Measurements from ENCODE around the gene RMDN2. TPM values are rescaled to one million over a fixed set of nuclear protein-coding genes. Genes with fewer than 3 reads are reported as not detected.

The RMDN2 gene
- total and polyA plus RNA-seq, 5 donors from 2014 or later: 1.3 to 3.2 (median 1.7) TPM

DNA sequence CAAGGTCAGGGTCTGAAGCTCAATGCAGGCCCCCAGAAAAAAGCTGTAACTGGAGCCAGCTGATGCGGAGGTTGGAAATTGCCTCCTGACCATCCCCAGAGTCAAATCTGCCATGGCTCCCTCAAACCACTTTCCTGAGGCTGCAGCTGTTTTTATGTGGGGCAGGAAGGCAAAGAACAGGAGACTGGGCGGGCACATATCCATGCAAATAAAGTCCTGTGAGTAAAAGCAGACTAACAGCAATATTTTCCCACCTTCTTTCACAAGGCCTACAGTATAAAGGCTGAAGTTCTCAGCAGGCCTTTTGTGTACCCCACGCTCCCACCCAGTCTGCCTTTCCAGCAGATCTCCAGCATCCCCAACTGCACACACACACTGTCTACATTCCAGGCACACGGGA is 103.7 kb downstream of the RMDN2 start:
- no peak overlapping the region for H3K27ac ChIP-seq (ENCODE audit: insufficient read depth, low read length, poor library complexity, severe bottlenecking)
- H3K4me3 ChIP-seq (ENCODE audit: low read depth, low read length): no peak overlapping the region
- no peaks in the 10 kb centered on the region for H3K36me3 Mint-ChIP-seq
- H3K27me3 Mint-ChIP-seq: peaks cover 32% of the 10 kb centered on the region
- H3K9me3 ChIP-seq (ENCODE audit: control insufficient read depth in 2 of 2, low read length in 2 of 2): no peaks in the 10 kb centered on the region
- no peak overlapping the region for H3K27ac Mint-ChIP-seq
- H3K4me3 Mint-ChIP-seq: no peak overlapping the region
- H3K4me1 Mint-ChIP-seq: peaks cover 0 to 5% (median 0%) of the 10 kb centered on the region in 4 donors
- ATAC-seq (ENCODE audit: low read depth in 2 of 2): no peak
- H3K36me3 ChIP-seq (ENCODE audit: control insufficient read depth, insufficient read depth, low read length): no peaks in the 10 kb centered on the region
- H3K27me3 ChIP-seq (ENCODE audit: control insufficient read depth, insufficient read depth, low read length): peaks cover 13% of the 10 kb centered on the region
- DNase-seq: no peak
- H3K9me3 Mint-ChIP-seq: no peaks in the 10 kb centered on the region
- H3K4me1 ChIP-seq (ENCODE audit: control insufficient read depth, insufficient read depth, low read length, poor library complexity, severe bottlenecking): no peaks in the 10 kb centered on the region

GRCh38 chr2:38029512-38029911 is 104.4 kb downstream of the RMDN2 start:
- no peak overlapping the region for H3K27ac Mint-ChIP-seq
- ATAC-seq (ENCODE audit: low read depth in 2 of 2) (no peak), DNase-seq (no peak)
- H3K4me1 Mint-ChIP-seq: peaks cover 0 to 5% (median 0%) of the 10 kb centered on the region in 4 donors
- Histone ChIP-seq H3K27ac (ENCODE audit: insufficient read depth, low read length, poor library complexity, severe bottlenecking) (no peak overlapping the region), H3K9me3 (ENCODE audit: control insufficient read depth in 2 of 2, low read length in 2 of 2) (no peaks in the 10 kb centered on the region), H3K4me1 (ENCODE audit: control insufficient read depth, insufficient read depth, low read length, poor library complexity, severe bottlenecking) (no peaks in the 10 kb centered on the region), H3K27me3 (ENCODE audit: control insufficient read depth, insufficient read depth, low read length) (peaks cover 15% of the 10 kb centered on the region), H3K4me3 (ENCODE audit: low read depth, low read length) (no peak overlapping the region), H3K36me3 (ENCODE audit: control insufficient read depth, insufficient read depth, low read length) (no peaks in the 10 kb centered on the region)
- no peaks in the 10 kb centered on the region for H3K36me3 Mint-ChIP-seq
- H3K27me3 Mint-ChIP-seq: peaks cover 27% of the 10 kb centered on the region
- H3K4me3 Mint-ChIP-seq: no peak overlapping the region
- no peaks in the 10 kb centered on the region for H3K9me3 Mint-ChIP-seq

DNA sequence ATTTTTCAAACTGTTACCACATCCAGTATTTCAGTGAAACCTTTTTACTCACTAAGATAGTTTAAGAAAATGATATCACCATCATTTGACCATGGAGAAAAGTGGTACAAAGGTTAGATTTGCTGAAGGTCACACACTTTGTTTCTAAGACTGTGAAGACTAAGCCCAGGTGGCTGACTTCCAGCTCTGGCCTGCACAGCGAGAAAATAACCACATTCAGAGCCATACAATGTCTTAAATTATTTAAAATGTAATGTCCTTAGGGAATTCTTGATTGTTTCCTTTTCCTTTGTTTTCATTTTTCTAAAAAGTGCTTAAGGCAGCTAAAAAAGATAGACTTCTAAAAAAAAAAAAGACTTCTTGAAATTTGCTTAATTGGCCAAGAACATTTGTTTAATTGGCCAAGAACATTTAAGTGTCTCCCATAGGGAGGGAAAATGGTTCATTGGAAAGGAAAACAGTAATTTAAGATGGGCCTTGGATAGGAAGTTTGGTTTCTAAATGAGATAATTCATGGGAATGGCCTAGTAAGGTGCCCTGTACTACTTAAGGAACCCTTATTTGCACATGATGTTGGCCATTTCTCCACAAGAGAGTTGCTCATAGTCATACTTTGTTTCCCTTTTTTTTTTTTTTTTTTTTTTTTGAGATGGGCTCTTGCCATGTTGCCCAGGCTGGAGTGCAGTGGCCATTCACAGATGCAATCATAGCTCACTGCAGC is 105.7 kb downstream of the RMDN2 start:
- Histone ChIP-seq H3K27ac (ENCODE audit: insufficient read depth, low read length, poor library complexity, severe bottlenecking) (no peak overlapping the region), H3K9me3 (ENCODE audit: control insufficient read depth in 2 of 2, low read length in 2 of 2) (no peaks in the 10 kb centered on the region), H3K27me3 (ENCODE audit: control insufficient read depth, insufficient read depth, low read length) (peaks cover 19% of the 10 kb centered on the region), H3K36me3 (ENCODE audit: control insufficient read depth, insufficient read depth, low read length) (no peaks in the 10 kb centered on the region), H3K4me1 (ENCODE audit: control insufficient read depth, insufficient read depth, low read length, poor library complexity, severe bottlenecking) (no peaks in the 10 kb centered on the region), H3K4me3 (ENCODE audit: low read depth, low read length) (no peak overlapping the region)
- peaks cover 20% of the 10 kb centered on the region for H3K27me3 Mint-ChIP-seq
- no peak overlapping the region for H3K4me3 Mint-ChIP-seq
- ATAC-seq (ENCODE audit: low read depth in 2 of 2) (no peak), DNase-seq (no peak)
- no peaks in the 10 kb centered on the region for H3K36me3 Mint-ChIP-seq
- no peak overlapping the region for H3K27ac Mint-ChIP-seq
- H3K9me3 Mint-ChIP-seq: no peaks in the 10 kb centered on the region
- H3K4me1 Mint-ChIP-seq: peaks cover 0 to 5% (median 0%) of the 10 kb centered on the region in 4 donors

GRCh38 chr2:38032946-38033345 is 107.9 kb downstream of the RMDN2 start:
- no peak for DNase-seq
- Mint-ChIP-seq H3K9me3 (no peaks in the 10 kb centered on the region), H3K27me3 (peaks cover 29% of the 10 kb centered on the region), H3K36me3 (no peaks in the 10 kb centered on the region), H3K4me1 (peaks cover 0 to 5% (median 1%) of the 10 kb centered on the region in 4 donors), H3K4me3 (no peak overlapping the region), H3K27ac (no peak overlapping the region)
- Histone ChIP-seq H3K27ac (ENCODE audit: insufficient read depth, low read length, poor library complexity, severe bottlenecking) (no peak overlapping the region), H3K4me1 (ENCODE audit: control insufficient read depth, insufficient read depth, low read length, poor library complexity, severe bottlenecking) (peaks cover under 1% of the 10 kb centered on the region), H3K27me3 (ENCODE audit: control insufficient read depth, insufficient read depth, low read length) (peaks cover 34% of the 10 kb centered on the region), H3K36me3 (ENCODE audit: control insufficient read depth, insufficient read depth, low read length) (no peaks in the 10 kb centered on the region), H3K9me3 (ENCODE audit: control insufficient read depth in 2 of 2, low read length in 2 of 2) (no peaks in the 10 kb centered on the region), H3K4me3 (ENCODE audit: low read depth, low read length) (no peak overlapping the region)
- no peak for ATAC-seq (ENCODE audit: low read depth in 2 of 2)

- ATAC-seq (ENCODE audit: low read depth in 2 of 2) (no peak), DNase-seq (no peak)
- Histone ChIP-seq H3K4me1 (ENCODE audit: control insufficient read depth, insufficient read depth, low read length, poor library complexity, severe bottlenecking) (peaks cover 5% of the 10 kb centered on the region), H3K9me3 (ENCODE audit: control insufficient read depth in 2 of 2, low read length in 2 of 2) (no peaks in the 10 kb centered on the region), H3K27me3 (ENCODE audit: control insufficient read depth, insufficient read depth, low read length) (peaks cover 38% of the 10 kb centered on the region), H3K4me3 (ENCODE audit: low read depth, low read length) (no peak overlapping the region), H3K27ac (ENCODE audit: insufficient read depth, low read length, poor library complexity, severe bottlenecking) (no peak overlapping the region), H3K36me3 (ENCODE audit: control insufficient read depth, insufficient read depth, low read length) (no peaks in the 10 kb centered on the region)
- H3K4me1 Mint-ChIP-seq: peaks cover 0 to 6% (median 2%) of the 10 kb centered on the region in 4 donors
- H3K27ac Mint-ChIP-seq: no peak overlapping the region
- no peaks in the 10 kb centered on the region for H3K9me3 Mint-ChIP-seq
- H3K4me3 Mint-ChIP-seq: no peak overlapping the region
- H3K27me3 Mint-ChIP-seq: peaks cover 36% of the 10 kb centered on the region
- H3K36me3 Mint-ChIP-seq: no peaks in the 10 kb centered on the region
These were observed 108.6 kb downstream of the RMDN2 start for GRCh38 chr2:38033646-38034045.

DNA sequence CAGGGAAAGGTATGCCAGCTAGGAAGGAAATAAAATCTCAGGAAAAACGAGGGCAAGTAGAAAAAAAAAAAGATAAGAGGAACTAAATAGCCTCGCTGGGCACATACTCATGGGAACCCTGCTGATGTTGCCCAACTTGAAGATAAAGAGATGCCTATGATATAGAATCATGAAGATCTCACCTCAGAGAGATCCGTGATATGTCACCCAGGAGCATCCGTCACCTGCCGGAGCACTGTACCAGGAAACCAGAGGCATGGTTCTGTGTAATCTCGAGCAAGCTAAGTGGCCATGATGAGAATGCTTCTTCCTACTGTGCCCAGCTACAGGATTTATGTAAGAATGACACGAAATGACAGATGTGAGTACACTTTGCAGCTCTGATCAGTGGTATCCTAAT is 110.9 kb downstream of the RMDN2 start:
- H3K4me3 Mint-ChIP-seq: no peak overlapping the region
- Histone ChIP-seq H3K4me1 (ENCODE audit: control insufficient read depth, insufficient read depth, low read length, poor library complexity, severe bottlenecking) (peaks cover 5% of the 10 kb centered on the region), H3K9me3 (ENCODE audit: control insufficient read depth in 2 of 2, low read length in 2 of 2) (no peaks in the 10 kb centered on the region), H3K36me3 (ENCODE audit: control insufficient read depth, insufficient read depth, low read length) (no peaks in the 10 kb centered on the region), H3K4me3 (ENCODE audit: low read depth, low read length) (no peak overlapping the region), H3K27ac (ENCODE audit: insufficient read depth, low read length, poor library complexity, severe bottlenecking) (no peak overlapping the region), H3K27me3 (ENCODE audit: control insufficient read depth, insufficient read depth, low read length) (peaks cover 38% of the 10 kb centered on the region)
- peaks cover 0 to 1% (median 0%) of the 10 kb centered on the region in 7 donors for H3K9me3 Mint-ChIP-seq
- no peaks in the 10 kb centered on the region for H3K36me3 Mint-ChIP-seq
- H3K27me3 Mint-ChIP-seq: peaks cover 52% of the 10 kb centered on the region
- H3K4me1 Mint-ChIP-seq: peaks cover 0 to 6% (median 2%) of the 10 kb centered on the region in 4 donors
- no peak for ATAC-seq (ENCODE audit: low read depth in 2 of 2)
- no peak for DNase-seq
- no peak overlapping the region for H3K27ac Mint-ChIP-seq

DNA sequence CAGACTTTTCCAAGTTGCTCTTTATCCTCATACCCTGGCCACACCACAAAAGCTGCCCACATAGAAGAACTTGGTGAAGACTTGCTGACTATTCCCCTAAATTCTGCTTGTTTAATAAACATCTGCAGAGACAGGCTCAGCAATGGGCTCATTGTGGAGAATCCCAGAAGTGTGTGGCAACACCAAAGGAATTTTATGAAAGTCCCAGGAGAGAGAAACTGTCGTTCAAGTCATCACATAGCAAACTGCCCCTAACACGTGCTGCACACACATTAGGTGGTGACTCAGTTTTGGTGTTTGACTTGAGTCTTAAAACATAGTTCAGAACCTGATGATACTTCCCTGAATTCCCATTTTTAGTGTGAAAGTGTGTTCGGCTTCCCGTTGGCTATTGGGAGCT is 112.2 kb downstream of the RMDN2 start:
- Mint-ChIP-seq H3K4me3 (no peak overlapping the region), H3K36me3 (no peaks in the 10 kb centered on the region), H3K4me1 (peaks cover 0 to 6% (median 2%) of the 10 kb centered on the region in 4 donors), H3K27ac (no peak overlapping the region), H3K27me3 (peaks cover 58% of the 10 kb centered on the region), H3K9me3 (peaks cover 0 to 1% (median 0%) of the 10 kb centered on the region in 7 donors)
- DNase-seq: no peak
- Histone ChIP-seq H3K27ac (ENCODE audit: insufficient read depth, low read length, poor library complexity, severe bottlenecking) (no peak overlapping the region), H3K27me3 (ENCODE audit: control insufficient read depth, insufficient read depth, low read length) (peaks cover 35% of the 10 kb centered on the region), H3K4me3 (ENCODE audit: low read depth, low read length) (no peak overlapping the region), H3K9me3 (ENCODE audit: control insufficient read depth in 2 of 2, low read length in 2 of 2) (no peaks in the 10 kb centered on the region), H3K4me1 (ENCODE audit: control insufficient read depth, insufficient read depth, low read length, poor library complexity, severe bottlenecking) (peaks cover 5% of the 10 kb centered on the region), H3K36me3 (ENCODE audit: control insufficient read depth, insufficient read depth, low read length) (no peaks in the 10 kb centered on the region)
- no peak for ATAC-seq (ENCODE audit: low read depth in 2 of 2)
